Stimulated activated CD8-positive, alpha-beta memory T cell treated with anti-CD3 and anti-CD28 coated beads, Interleukin-7, amount 100 ng/mL, for 24 hours (primary cell): ENCODE results near the gene TMIE.
"Not testable (repeated sequence)": the region's sequence is repeated elsewhere in the genome, so short reads cannot be mapped to it uniquely, and the experiment has no call there.

ENCODE experiments used
- DNase-seq: peaks from one replicate; pipeline ENCODE4 v3.0.0-alpha.2; 2020; ENCODE audit warnings: low read depth

Gene TMIE

DNA sequence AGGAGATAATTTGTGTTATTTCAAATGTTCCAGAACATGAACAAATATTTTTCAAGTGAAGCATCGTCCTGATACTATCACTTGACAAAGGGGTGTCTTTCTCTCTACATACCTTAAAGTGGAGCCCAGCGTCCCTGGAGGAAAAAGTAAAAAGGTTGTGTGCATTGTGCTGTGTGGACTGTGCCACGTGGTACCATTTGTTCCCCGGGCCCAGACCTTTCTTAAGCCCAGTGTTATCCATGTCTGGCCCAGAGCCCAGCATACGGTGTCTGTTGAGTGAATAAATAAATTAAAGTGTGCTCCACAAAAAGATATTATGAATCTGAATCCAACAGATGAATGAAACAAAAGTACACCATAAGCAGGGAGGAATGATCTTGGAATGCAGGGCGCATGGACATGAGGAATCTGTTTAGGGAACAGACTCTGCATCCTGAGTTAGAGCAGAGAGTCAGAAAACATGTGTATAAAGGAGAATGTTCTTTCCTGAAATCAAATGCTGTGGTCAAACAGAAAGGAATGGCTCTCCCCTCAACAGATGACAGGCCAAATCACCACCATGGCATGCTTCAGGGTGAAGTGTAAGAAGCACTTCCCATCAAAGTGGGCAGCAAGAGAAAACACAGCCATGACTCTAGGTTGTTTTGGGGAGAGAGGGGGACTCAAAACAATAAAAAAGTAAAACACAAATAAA, 24.6 kb downstream of the TMIE start:
- no peak for DNase-seq

DNA sequence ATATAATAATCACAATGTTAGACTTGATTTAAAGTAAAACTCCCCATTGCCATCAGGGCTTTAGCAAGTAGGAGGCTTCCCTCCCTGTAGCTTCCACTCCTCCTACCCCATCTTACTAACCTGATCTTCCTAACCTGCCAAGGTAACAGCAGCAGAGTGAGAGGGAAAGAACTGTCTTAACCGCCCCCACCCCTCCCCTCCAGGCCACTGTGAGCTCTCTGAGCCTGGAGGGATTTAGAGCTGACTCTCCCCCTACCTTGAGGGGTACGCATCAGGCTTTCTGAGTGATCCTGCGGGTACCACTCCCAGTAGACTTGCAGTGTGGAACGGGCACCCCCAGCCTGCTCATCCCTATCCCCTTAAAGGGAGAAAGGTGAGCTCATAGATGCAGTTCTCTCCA, 27.8 kb downstream of the TMIE start:
- DNase-seq = no peak

- no peak for DNase-seq
Observed at GRCh38 chr3:46730819-46731218, 29.6 kb downstream of the TMIE start.

- DNase-seq = no peak
Observed at GRCh38 chr3:46731795-46732194, 30.6 kb downstream of the TMIE start.

- DNase-seq = no peak
Observed at GRCh38 chr3:46733026-46733800, 32.0 kb downstream of the TMIE start.

- DNase-seq = no peak
Observed at GRCh38 chr3:46734773-46735172, 33.6 kb downstream of the TMIE start.

DNA sequence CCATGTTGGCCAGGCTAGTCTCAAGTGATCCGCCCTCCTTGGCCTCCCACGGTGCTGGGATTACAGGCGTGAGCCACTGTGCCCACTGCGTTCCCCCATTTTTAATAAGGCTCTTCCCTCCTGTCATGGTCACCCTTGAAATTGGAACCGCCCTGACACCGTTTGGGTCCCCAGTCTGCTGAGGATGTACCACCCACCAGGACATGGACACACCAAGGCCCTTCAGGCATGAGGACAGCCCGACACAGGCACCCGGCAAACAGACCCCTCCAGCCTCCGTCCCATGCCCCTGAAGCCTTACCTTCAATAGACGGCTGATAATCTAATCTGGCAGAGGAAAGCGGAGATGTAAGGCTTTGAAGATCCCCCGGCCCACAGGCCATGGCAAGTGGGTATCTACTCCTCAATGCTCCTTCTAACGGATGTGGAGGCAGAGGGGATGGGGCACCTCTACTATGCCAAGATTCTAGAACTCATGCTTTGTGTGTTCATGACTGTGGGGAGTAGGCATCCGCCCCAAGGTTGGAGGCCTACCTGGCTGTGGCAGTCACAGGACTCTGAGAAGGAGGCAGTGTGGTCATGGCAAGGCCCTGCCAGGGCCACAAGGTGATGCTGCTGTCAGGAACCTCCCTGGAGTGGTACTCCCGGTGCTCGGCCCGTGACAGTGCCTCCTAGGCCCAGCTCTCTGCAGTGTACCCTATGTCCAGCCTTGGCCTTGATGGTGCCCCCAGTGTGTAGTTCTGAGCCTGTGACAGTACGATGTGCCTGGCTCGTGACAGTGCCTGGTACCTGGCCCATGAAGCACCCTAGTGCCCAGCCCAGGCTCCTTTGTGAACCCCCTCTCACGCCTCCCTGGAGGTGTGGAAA, 35.0 kb downstream of the TMIE start:
- no peak for DNase-seq

DNA sequence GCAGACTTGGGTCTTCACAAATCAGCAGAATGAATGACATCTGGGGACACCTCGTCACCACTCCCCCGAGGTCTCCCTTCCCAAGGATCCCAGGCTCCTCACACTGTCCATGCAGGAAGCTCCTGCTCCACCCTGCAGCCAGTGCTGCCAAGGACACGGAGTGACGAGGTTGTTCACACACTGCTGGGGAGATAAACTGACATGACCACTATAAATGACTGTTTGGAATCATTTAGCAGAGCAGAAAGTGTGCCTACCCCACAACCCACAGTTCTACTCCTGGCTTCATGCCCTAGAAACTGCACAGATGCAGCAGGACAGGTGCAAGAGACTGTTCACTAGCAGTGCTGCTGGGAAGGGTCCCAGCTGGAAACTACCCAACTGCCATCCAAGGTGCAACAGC, 36.1 kb downstream of the TMIE start:
- no peak for DNase-seq

- DNase-seq = not testable (repeated sequence)
Observed at GRCh38 chr3:46739565-46739964, 38.4 kb downstream of the TMIE start.

GRCh38 chr3:46742992-46743585, 41.9 kb downstream of the TMIE start:
- no peak for DNase-seq

DNA sequence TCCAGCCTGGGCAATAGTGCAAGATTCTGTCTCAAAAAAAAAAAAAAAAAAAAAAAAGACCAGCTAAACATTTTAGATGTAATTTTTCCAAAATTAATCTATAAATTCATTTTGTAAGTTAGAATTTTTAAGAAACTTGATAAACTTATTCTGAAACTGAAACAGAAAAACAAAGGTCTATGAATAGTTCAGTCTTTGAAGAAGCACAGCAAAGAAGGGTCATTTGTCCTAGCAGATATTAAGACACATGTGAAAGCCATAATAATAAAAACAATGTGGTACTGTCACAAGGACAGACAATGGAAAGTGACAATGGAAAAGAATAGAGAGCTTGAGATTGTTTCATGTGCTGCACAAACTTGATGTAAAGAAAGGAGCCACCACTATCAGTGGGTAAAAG, 45.5 kb downstream of the TMIE start:
- DNase-seq = no peak

- DNase-seq = no peak
Observed at GRCh38 chr3:46748170-46748569, 47.0 kb downstream of the TMIE start.

DNA sequence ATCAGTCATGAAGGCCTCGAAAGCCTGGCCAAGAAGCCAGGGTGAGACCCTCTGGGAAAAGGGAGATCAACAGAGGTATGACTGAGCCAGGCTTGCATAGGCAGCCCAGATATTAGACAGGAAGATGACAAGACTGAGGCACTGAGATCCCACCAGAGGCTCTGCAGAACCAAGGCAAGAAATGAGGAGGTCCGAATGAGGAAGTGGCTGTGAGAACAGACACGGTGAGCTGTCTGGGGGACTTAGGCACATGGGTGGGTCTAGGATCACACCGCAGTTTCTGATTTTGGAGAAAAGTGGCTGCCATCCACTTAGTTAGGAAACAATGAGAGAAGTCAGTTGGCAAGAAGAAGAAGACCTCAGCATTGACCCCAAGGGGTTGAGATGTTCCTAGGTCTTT, 47.9 kb downstream of the TMIE start:
- DNase-seq = no peak

DNA sequence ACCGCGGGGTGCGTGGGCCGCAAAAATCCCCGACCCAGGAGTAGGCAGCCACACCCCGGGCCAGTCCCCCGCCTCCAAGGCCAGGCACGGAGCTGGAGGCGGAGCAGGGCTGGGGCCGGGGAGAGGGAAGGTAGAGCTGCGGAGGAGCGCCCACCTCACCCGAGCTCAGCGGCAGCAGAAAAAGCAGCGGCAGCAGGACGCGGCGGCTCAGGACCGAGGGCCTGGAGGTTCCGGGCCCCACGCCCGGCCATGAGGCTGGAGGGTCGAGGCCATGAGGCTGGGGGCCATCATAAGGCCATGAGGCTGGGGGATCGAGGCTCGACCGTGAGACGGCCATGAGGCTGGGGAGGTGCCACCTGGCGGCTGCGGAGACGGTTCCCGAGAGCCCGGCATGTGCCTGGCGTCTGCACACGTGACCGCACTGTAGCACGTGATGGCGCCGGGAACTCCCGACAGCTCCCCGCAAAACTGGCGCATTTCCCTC, 49.4 kb downstream of the TMIE start:
- no peak for DNase-seq

GRCh38 chr3:46753127-46753526, 51.9 kb downstream of the TMIE start:
- DNase-seq = not testable (repeated sequence)

- DNase-seq = no peak
Observed at GRCh38 chr3:46755646-46756045, 54.5 kb downstream of the TMIE start.

- DNase-seq = no peak
Observed at GRCh38 chr3:46756642-46757041, 55.5 kb downstream of the TMIE start.

GRCh38 chr3:46759239-46760167, 58.3 kb downstream of the TMIE start:
- DNase-seq = no peak
